Lung (tissue), 12 donors: ENCODE measurements around the gene PLK5. TPM values are rescaled to one million over a fixed set of nuclear protein-coding genes. Genes with fewer than 3 reads are reported as not detected.

Experiments
- ATAC-seq: fragments of 200-7000 bp; cut with Tn5 transposase; one replicate; pipeline ENCODE4 v1.9.1; 2020; ENCODE audit warnings: moderate number of reproducible peaks; ENCODE audit not compliant: insufficient read depth, low FRiP score
- DNase-seq, 3 donors: peaks; one replicate each; pipeline ENCODE4 v3.0.0-alpha.2; 2013 to 2017
- H3K27ac ChIP-seq, 2 donors: one replicate each; pipeline ENCODE4 v1.5.1; 2013; ENCODE audit warnings: mild to moderate bottlenecking in 2 of 2, moderate library complexity in 2 of 2, control low read depth in 1 of 2, inconsistent platforms in 1 of 2, low read depth in 1 of 2, low read length in 1 of 2
- H3K27me3 ChIP-seq, 3 donors: one replicate each; pipeline ENCODE4 v1.5.1; 2013; ENCODE audit warnings: low read length in 2 of 3; ENCODE audit not compliant: control insufficient read depth in 3 of 3, insufficient read depth in 3 of 3
- H3K36me3 ChIP-seq, 4 donors: one replicate each; pipeline ENCODE4 v1.5.1; 2013; ENCODE audit warnings: low read length in 4 of 4, mild to moderate bottlenecking in 1 of 4, moderate library complexity in 1 of 4; ENCODE audit not compliant: control insufficient read depth in 4 of 4, insufficient read depth in 4 of 4
- H3K4me1 ChIP-seq, 5 donors: one replicate each; pipeline ENCODE4 v1.5.1; 2013; ENCODE audit warnings: low read length in 5 of 5, mild to moderate bottlenecking in 2 of 5, moderate library complexity in 1 of 5; ENCODE audit not compliant: control insufficient read depth in 5 of 5, insufficient read depth in 5 of 5
- H3K4me3 ChIP-seq: one replicate; pipeline ENCODE4 v1.5.1; 2013; ENCODE audit warnings: mild to moderate bottlenecking, control low read depth, moderate library complexity
- H3K9ac ChIP-seq, 2 donors: one replicate each; pipeline ENCODE4 v1.5.1; 2013; ENCODE audit warnings: low read length in 2 of 2, control low read depth in 1 of 2; ENCODE audit not compliant: insufficient read depth in 1 of 2
- H3K9me3 ChIP-seq, 4 donors: one replicate each; pipeline ENCODE4 v1.5.1; 2013; ENCODE audit warnings: low read length in 3 of 4, mild to moderate bottlenecking in 1 of 4, moderate library complexity in 1 of 4; ENCODE audit not compliant: control insufficient read depth in 4 of 4, insufficient read depth in 3 of 4
- WGBS, 2 donors: extraction: QIAGEN DNeasy Blood & Tissue Kit; methylation state at CpG; one replicate each; pipeline ENCODE4 v1.1.7; 2013; 5-methylcytosine and 5-hydroxymethylcytosine counted together
- polyA plus RNA-seq, 2 donors: library from polyadenylated mRNA; stranded (reverse); fragments of 200-250 nt; gene quantifications; one replicate each; pipeline ENCODE4 v1.2.1, GENCODE V29; 2013
- total RNA-seq, 2 donors: library from RNA; depleted of rRNA in 1 of 2; stranded (reverse); fragments of >200 nt in 1 of 2; gene quantifications; one replicate each; pipeline ENCODE4 v1.2.1, GENCODE V29; 2014 to 2021
- TF ChIP-seq, protein P1 (sequence below): IDR thresholded peaks from 2 replicates; pipeline ENCODE4 v1.5.1; 2012; ENCODE audit warnings: mild to moderate bottlenecking; ENCODE audit errors: control extremely low read depth, extremely low read depth
- donor health status: control.
- donor health status: control.
- donor health status: Bipolar disorder and iron deficiency.
- donor health status: healthy.
- donor health status: DM: yes; HTN: yes; CAD: no.

The PLK5 gene
- total and polyA plus RNA-seq, 4 donors: 0.09 TPM; not detected in 3

DNA sequence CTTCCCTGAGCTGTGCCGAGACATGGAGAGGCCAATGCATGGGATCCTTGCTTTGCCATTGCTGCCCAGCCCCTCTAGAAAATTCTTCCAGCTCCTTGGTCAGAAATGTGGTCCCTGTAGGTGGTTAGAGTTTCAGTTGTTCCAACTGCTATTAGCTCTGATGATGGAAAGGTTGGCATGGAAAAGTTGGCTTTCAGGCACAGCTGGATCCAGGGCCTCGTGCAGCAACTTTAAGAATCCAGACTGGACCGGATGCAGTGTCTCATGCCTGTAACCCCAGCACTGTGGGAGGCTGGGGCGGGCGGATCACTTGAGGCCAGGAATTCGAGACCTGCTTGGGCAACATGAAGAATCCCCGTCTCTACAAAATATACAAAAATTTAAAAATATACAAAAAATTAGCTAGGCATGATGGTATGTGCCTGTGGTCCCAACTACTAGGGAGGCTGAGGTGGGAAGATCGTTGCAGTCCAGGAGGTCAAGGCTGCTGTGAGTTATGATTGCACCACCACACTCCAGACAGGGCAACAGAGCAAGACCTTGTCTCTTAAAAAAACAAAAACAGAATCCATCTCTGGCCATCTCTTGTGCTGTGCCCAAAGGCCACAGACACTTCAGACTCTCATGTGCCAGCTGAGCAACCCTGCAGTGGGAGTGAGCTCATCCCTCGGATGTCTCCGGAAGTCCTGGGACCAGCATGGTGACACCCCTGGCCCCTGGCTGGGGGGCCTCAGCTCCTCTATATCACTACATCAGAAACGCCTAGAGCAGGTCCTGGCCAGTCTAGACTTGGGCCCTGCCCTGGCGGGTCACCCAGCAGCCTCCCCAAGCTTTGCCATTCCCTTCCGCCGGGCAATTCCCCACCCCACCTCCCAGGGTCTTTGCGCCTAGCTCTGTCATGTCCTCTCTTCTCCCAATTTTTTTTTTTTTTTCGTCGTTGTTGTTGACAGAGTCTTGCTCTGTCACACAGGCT lies 27.5 kb downstream of the PLK5 start:
- H3K9ac ChIP-seq: no peak overlapping the region
- peaks cover 0 to 6% (median 2%) of the 10 kb centered on the region in 4 donors for H3K36me3 ChIP-seq
- TF ChIP-seq, protein P1, sequence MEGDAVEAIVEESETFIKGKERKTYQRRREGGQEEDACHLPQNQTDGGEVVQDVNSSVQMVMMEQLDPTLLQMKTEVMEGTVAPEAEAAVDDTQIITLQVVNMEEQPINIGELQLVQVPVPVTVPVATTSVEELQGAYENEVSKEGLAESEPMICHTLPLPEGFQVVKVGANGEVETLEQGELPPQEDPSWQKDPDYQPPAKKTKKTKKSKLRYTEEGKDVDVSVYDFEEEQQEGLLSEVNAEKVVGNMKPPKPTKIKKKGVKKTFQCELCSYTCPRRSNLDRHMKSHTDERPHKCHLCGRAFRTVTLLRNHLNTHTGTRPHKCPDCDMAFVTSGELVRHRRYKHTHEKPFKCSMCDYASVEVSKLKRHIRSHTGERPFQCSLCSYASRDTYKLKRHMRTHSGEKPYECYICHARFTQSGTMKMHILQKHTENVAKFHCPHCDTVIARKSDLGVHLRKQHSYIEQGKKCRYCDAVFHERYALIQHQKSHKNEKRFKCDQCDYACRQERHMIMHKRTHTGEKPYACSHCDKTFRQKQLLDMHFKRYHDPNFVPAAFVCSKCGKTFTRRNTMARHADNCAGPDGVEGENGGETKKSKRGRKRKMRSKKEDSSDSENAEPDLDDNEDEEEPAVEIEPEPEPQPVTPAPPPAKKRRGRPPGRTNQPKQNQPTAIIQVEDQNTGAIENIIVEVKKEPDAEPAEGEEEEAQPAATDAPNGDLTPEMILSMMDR: no peak
- DNase-seq (no peak), ATAC-seq (no peak)
- no peak overlapping the region for H3K4me3 ChIP-seq
- H3K4me1 ChIP-seq: no peaks in the 10 kb centered on the region
- H3K9me3 ChIP-seq: no peaks in the 10 kb centered on the region
- no peak overlapping the region for H3K27ac ChIP-seq
- WGBS, 2 donors: 88% methylated on average over 17 of the region's 17 CpGs
- no peaks in the 10 kb centered on the region for H3K27me3 ChIP-seq

DNA sequence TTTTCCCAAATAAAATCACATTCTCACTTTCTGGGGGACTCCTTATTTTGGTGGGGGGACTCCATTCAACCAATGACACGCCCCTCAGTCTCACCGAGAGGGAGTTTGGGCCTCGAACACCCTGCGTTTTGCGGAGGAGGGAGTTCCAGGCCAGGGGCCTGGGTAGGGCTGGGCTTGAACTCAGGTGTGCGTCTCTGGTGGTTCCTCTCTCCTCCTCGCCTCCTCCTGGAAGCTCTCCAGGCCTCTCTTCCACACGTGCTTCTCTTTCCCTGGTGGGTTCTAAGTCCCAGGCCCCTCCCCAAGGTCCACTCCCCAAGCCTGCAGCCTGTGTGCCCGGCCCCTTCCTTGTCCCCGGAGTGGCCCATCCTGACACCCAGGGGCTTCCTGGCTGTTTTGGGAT lies 29.5 kb downstream of the PLK5 start:
- 87 to 88% methylated on average over 10 of the region's 10 CpGs for WGBS, 2 donors
- DNase-seq: no peak
- Histone ChIP-seq H3K4me1 (no peaks in the 10 kb centered on the region), H3K27ac (no peak overlapping the region), H3K9me3 (no peaks in the 10 kb centered on the region), H3K36me3 (peaks cover 0 to 8% (median 3%) of the 10 kb centered on the region in 4 donors), H3K27me3 (no peaks in the 10 kb centered on the region), H3K9ac (no peak overlapping the region), H3K4me3 (no peak overlapping the region)
- TF ChIP-seq, protein P1: no peak
- ATAC-seq: no peak

DNA sequence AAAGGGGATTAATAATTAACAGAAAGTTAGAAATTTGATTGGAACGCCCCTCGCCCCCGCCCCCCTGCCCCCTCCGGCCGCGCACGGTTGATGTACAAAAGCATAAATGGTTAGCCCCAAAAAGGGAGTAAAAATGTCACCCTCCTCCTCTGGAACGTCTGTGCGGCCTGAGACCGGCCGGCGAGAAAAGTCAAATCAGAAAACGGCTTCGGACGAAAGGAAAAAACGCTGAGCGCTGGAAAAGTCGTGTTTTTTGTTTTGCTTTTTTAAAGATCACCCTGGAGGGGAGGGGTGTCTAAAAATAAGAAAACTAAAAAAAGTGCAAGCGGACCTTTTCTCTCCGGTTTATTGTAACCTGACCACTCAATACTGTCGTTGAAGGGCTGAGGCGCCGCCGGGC lies 31.1 kb downstream of the PLK5 start:
- Histone ChIP-seq H3K27ac (no peak overlapping the region), H3K36me3 (peaks cover 0 to 8% (median 3%) of the 10 kb centered on the region in 4 donors), H3K27me3 (no peaks in the 10 kb centered on the region), H3K4me1 (no peaks in the 10 kb centered on the region), H3K4me3 (no peak overlapping the region), H3K9ac (no peak overlapping the region), H3K9me3 (no peaks in the 10 kb centered on the region)
- TF ChIP-seq, protein P1: no peak
- DNase-seq: no peak
- ATAC-seq: no peak
- WGBS, 2 donors: 92 to 96% methylated on average over 24 of the region's 24 CpGs
